Heart left ventricle (tissue), 16 donors: ENCODE data around the gene RHOT2. TPM values are rescaled to one million over a fixed set of nuclear protein-coding genes. Genes with fewer than 3 reads are reported as not detected.

Experiments used
- ATAC-seq, 4 donors: fragments of 200-7000 bp; cut with Tn5 transposase; one replicate each; pipeline ENCODE4 v1.9.1; 2020 to 2022; ENCODE audit warnings: moderate library complexity in 4 of 4, mild to moderate bottlenecking in 3 of 4, moderate number of reproducible peaks in 1 of 4
- DNase-seq, 5 donors: peaks; one replicate each; pipeline ENCODE4 v3.0.0-alpha.2; 2020
- H3K27ac ChIP-seq, 12 donors: fragments of 200-600 bp; sonication (generic) in 4 of 12; one replicate each; pipeline versions ENCODE4 v1.5.0 to v1.8.0; 2016 to 2022; ENCODE audit warnings: mild to moderate bottlenecking in 2 of 12
- H3K27me3 ChIP-seq, 9 donors: fragments of 200-600 bp; sonication (generic) in 2 of 9; one replicate each; pipeline versions ENCODE4 v1.5.1 to v1.8.0; 2016 to 2022; ENCODE audit warnings: mild to moderate bottlenecking in 3 of 9
- H3K36me3 ChIP-seq, 9 donors: fragments of 200-600 bp; sonication (generic) in 2 of 9; one replicate each; pipeline versions ENCODE4 v1.5.0 to v1.8.0; 2018 to 2022; ENCODE audit warnings: mild to moderate bottlenecking in 2 of 9
- H3K4me1 ChIP-seq, 12 donors: fragments of 200-600 bp; sonication (generic) in 4 of 12; one replicate each; pipeline versions ENCODE4 v1.5.0 to v1.8.0; 2016 to 2022; ENCODE audit warnings: mild to moderate bottlenecking in 3 of 12
- H3K4me3 ChIP-seq, 12 donors: fragments of 200-600 bp; sonication (generic) in 4 of 12; one replicate each; pipeline versions ENCODE4 v1.5.0 to v1.8.0; 2017 to 2022; ENCODE audit warnings: mild to moderate bottlenecking in 9 of 12, moderate library complexity in 4 of 12
- H3K9me3 ChIP-seq, 12 donors: fragments of 200-600 bp; sonication (generic) in 4 of 12; one replicate each; pipeline versions ENCODE4 v1.5.0 to v1.8.0; 2016 to 2022; ENCODE audit warnings: mild to moderate bottlenecking in 1 of 12
- CTCF ChIP-seq, 12 donors: fragments of 200-600 bp; sonication (generic) in 4 of 12; IDR thresholded peaks; one replicate each; pipeline versions ENCODE4 v1.5.0 to v1.8.0; 2018 to 2022; ENCODE audit warnings: antibody characterized with exemption in 12 of 12, mild to moderate bottlenecking in 5 of 12
- POLR2A ChIP-seq, 2 donors: fragments of 450-650 bp; IDR thresholded peaks; one replicate each; pipeline ENCODE4 v1.6.1; 2017; ENCODE audit warnings: antibody characterized with exemption in 2 of 2, mild to moderate bottlenecking in 2 of 2, moderate library complexity in 2 of 2
- WGBS, 4 donors: extraction: QIAGEN DNeasy Blood & Tissue Kit in 2 of 4; methylation state at CpG; one replicate each; pipeline versions ENCODE4 v1.1.5 to v1.1.7; 2013 to 2018; 5-methylcytosine and 5-hydroxymethylcytosine counted together
- intact Hi-C, 10 donors: fragments of 100-400 bp; cut with DNase I; formaldehyde crosslinking; loops; one replicate each; pipeline versions ENCODE4 v1.11.1 to v1.14.2; 2022
- polyA plus RNA-seq, 2 donors: library from polyadenylated mRNA; stranded (reverse); fragments of 200-250 nt; gene quantifications; one replicate each; pipeline ENCODE4 v1.2.3, GENCODE V29; 2013
- total RNA-seq, 9 donors: library from RNA; depleted of rRNA in 2 of 9; stranded (reverse); fragments of >200 nt in 2 of 9; fragmentation: NEBNext Ultra II Directional in 3 of 9; extraction: Animal tissue kit (Norgen Biotek cat#: 25700) in 3 of 9; gene quantifications; one replicate each; pipeline versions ENCODE4 v1.1.0 to v1.2.4, GENCODE V29; 2016 to 2023
- donor health status: ischemic (EF 13 %, LVEDD 7.1; RV severe dilation, severe dysfunction).
- donor health status: healthy with polysubstance abuse.
- donor health status: DM: no; HTN: yes; CAD: no.
- donor health status: DM: no; HTN: no; CAD: no.
- donor health status: ischemic (EF 25% LVEDD 6.9; RV normal size, moderate dysfunction).
- donor health status: ischemic (EF 25% LVEDD 5.7; RV mildly dilated, moderate dysfunction).
- donor health status: healthy.
- donor health status: DM: yes; HTN: yes; CAD: no.
- donor health status: ischemic (EF 35%, LVEDD 5.7; RV mildly dilated, moderate dysfunction).
- donor health status: nonischemic (EF 11% LVEDD 7.7; RV severe dilation, severe dysfunction).
- donor health status: DM: yes; HTN: yes; CAD: no.
- donor health status: PGD.
- donor health status: ischemic (EF 29% LVEDD 5.4; RV normal size, mild dysfunction).
- donor health status: nonischemic (EF 23%, LVEDD 6.1; RV moderate dilation, normal function).

Gene RHOT2
- total and polyA plus RNA-seq, 11 donors: 33.7 to 143 (median 83.5) TPM

- no peak for ATAC-seq
- H3K4me3 ChIP-seq: peak overlapping the region; percentile 46 to 86 (median 64)
- H3K27me3 ChIP-seq: no peaks in the 10 kb centered on the region
- H3K36me3 ChIP-seq: peaks cover 0 to 41% (median 24%) of the 10 kb centered on the region in 9 donors
- H3K27ac ChIP-seq: peak overlapping the region in 5 of 12 donors; percentile 62 to 86 (median 76)
- H3K9me3 ChIP-seq: no peaks in the 10 kb centered on the region
- H3K4me1 ChIP-seq: peaks cover 14 to 74% (median 55%) of the 10 kb centered on the region in 12 donors
- intact Hi-C loops: no loop called here
- no peak for TF ChIP-seq CTCF (IDR thresholded peaks at IDR 0.05)
- TF ChIP-seq POLR2A (IDR thresholded peaks at IDR 0.05): no peak
- 92 to 94% (median 94%) methylated on average over 45 to 61 of the region's 61 CpGs for WGBS, 4 donors
- DNase-seq: peak in 1 of 5 donors; percentile 51
Measured at GRCh38 chr16:684961-685696, 17.2 kb downstream of the RHOT2 start.

GRCh38 chr16:685967-686366, 18.0 kb downstream of the RHOT2 start:
- Histone ChIP-seq H3K4me1 (peaks cover 14 to 76% (median 57%) of the 10 kb centered on the region in 12 donors), H3K27me3 (no peaks in the 10 kb centered on the region), H3K4me3 (no peak overlapping the region), H3K27ac (no peak overlapping the region), H3K36me3 (peaks cover 0 to 41% (median 24%) of the 10 kb centered on the region in 9 donors), H3K9me3 (no peaks in the 10 kb centered on the region)
- DNase-seq (no peak), ATAC-seq (no peak)
- 65 to 93% (median 70%) methylated on average over 2 to 10 of the region's 10 CpGs for WGBS, 4 donors
- no peak for TF ChIP-seq POLR2A (IDR thresholded peaks at IDR 0.05)
- peak in 7 of 12 donors; percentile 13 to 41 (median 34) for TF ChIP-seq CTCF (IDR thresholded peaks at IDR 0.05)
- intact Hi-C loops: no loop called here

GRCh38 chr16:686459-687260, 18.7 kb downstream of the RHOT2 start:
- intact Hi-C loops: no loop called here

More at GRCh38 chr16:686459-687260, 18.7 kb downstream of the RHOT2 start:
- TF ChIP-seq POLR2A (IDR thresholded peaks at IDR 0.05): no peak
- TF ChIP-seq CTCF (IDR thresholded peaks at IDR 0.05): no peak
- Histone ChIP-seq H3K4me3 (no peak overlapping the region), H3K4me1 (peaks cover 10 to 69% (median 50%) of the 10 kb centered on the region in 12 donors), H3K9me3 (no peaks in the 10 kb centered on the region), H3K27ac (no peak overlapping the region), H3K27me3 (peaks cover 0 to 3% (median 0%) of the 10 kb centered on the region in 9 donors), H3K36me3 (peaks cover 0 to 36% (median 22%) of the 10 kb centered on the region in 9 donors)
- 94 to 95% (median 95%) methylated on average over 49 to 51 of the region's 51 CpGs for WGBS, 4 donors
- ATAC-seq: no peak
- no peak for DNase-seq
